Measurements from ENCODE around the gene ACTG2.
"Not testable (repeated sequence)": the region's sequence is repeated elsewhere in the genome, so short reads cannot be mapped to it uniquely, and the experiment has no call there.

Gene ACTG2

GRCh38 chr2:73938718-73939352 is 46.0 kb downstream of the ACTG2 start:
- DNase-seq = no peak

GRCh38 chr2:73939419-73939818 is 46.6 kb downstream of the ACTG2 start:
- peak in 1 of 4 experiments; percentile 5 for DNase-seq

- not testable (repeated sequence) for DNase-seq
Measured at GRCh38 chr2:73940066-73940465, 47.3 kb downstream of the ACTG2 start.

- no peak for DNase-seq
Measured at GRCh38 chr2:73942664-73943063, 49.9 kb downstream of the ACTG2 start.

- no peak for DNase-seq
Measured at GRCh38 chr2:73944714-73945113, 51.9 kb downstream of the ACTG2 start.

GRCh38 chr2:73946215-73946614 is 53.4 kb downstream of the ACTG2 start:
- DNase-seq = no peak

- DNase-seq = no peak
Measured at GRCh38 chr2:73946666-73947065, 53.9 kb downstream of the ACTG2 start.

- no peak for DNase-seq
Measured at GRCh38 chr2:73947412-73948018, 54.7 kb downstream of the ACTG2 start.

GRCh38 chr2:73949802-73950201 is 57.0 kb downstream of the ACTG2 start:
- DNase-seq = no peak

- no peak for DNase-seq
Measured at GRCh38 chr2:73952499-73953446, 60.0 kb downstream of the ACTG2 start.

- DNase-seq = no peak
Measured at GRCh38 chr2:73956218-73956865, 63.5 kb downstream of the ACTG2 start.

GRCh38 chr2:73961274-73961673 is 68.5 kb downstream of the ACTG2 start:
- no peak for DNase-seq

GRCh38 chr2:73961823-73962615 is 69.2 kb downstream of the ACTG2 start:
- no peak for DNase-seq

GRCh38 chr2:73962798-73963197 is 70.0 kb downstream of the ACTG2 start:
- DNase-seq = no peak

GRCh38 chr2:73963385-73964120 is 70.7 kb downstream of the ACTG2 start:
- no peak for DNase-seq

GRCh38 chr2:73964223-73964622 is 71.4 kb downstream of the ACTG2 start:
- no peak for DNase-seq

GRCh38 chr2:73965053-73965452 is 72.2 kb downstream of the ACTG2 start:
- DNase-seq = no peak

- DNase-seq = no peak
Measured at GRCh38 chr2:73968357-73968937, 75.6 kb downstream of the ACTG2 start.

GRCh38 chr2:73969356-73969755 is 76.5 kb downstream of the ACTG2 start:
- no peak for DNase-seq

Data from activated naive CD4-positive, alpha-beta T cell (primary cell).